NCI-H1694 (cell line): ENCODE measurements around the gene WTAP.
"Not testable (repeated sequence)": the region's sequence is repeated elsewhere in the genome, so short reads cannot be mapped to it uniquely, and the experiment has no call there.

Experiments
- DNase-seq: peaks from one replicate; lab custom pipeline; 2025; lab: John Stamatoyannopoulos, UW

WTAP gene

DNA sequence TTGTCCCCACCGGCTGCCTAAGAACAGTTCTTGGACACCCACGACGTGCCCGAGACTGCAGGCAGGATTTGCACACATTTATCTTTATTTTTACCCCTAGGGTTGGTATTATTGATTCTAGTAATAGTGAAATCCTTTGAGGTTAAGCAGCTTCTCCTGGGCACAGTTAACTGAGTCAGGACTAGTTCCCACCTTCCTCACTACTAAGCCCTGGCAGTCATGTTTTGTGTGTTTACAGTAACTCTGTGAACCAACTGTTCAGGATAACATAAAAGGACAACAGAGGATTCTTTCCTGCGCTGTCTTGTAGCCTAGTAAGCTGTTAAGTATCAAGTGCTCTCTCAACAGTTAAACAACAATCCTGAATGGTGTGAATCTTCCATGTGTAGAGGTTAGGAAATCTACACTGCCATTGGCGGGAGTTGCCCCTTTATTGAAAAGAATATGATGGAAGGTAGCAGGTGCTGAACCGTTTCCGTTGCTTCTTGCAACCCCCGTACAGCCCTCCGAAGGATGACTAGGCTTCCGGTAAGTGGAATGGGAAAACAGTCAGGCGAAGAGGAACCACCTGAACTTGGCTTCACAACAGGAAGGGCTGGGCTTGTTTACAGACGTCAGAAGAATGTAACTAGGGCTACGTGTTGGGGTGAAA, 33.3 kb upstream of the WTAP start:
- DNase-seq, result no peak

DNA sequence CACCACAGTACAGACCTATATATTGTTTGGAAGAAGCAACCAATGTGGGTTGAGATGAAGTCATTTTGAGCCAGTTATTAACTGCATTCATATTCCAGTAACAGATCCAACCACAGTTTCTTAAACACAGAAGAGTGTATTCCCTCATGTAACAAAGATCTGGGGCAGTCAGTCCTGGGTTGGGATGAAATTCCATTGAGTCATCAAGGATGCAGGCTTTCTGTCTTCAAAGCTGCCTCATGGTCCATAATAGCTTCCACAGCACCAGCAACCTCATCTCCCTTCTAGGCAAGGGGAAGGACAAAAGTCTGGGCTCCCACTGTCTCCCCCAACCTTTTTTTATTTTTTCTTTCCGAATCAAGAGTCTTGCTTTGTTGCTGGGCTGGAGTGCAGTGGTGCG, 31.3 kb upstream of the WTAP start:
- no peak for DNase-seq

DNA sequence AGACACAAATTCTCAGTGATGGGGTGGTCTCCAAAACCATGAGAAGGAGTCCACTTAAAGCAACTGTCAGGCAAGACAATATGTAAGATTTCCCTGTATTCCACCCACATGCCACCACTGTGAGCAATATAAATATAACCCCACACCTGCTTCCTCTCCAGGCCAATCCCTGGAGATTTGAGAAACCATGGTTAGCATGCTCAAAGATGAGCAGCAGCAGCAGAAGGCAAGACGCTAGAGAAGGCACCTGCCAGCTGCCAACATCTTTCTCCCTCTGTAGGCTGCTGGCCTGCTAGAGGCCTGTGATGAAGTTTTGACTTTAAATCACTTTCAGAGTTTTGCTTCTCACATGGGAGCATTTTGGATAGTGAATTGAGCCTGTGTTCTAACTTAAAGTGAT, 26.3 kb upstream of the WTAP start:
- DNase-seq, result no peak

DNA sequence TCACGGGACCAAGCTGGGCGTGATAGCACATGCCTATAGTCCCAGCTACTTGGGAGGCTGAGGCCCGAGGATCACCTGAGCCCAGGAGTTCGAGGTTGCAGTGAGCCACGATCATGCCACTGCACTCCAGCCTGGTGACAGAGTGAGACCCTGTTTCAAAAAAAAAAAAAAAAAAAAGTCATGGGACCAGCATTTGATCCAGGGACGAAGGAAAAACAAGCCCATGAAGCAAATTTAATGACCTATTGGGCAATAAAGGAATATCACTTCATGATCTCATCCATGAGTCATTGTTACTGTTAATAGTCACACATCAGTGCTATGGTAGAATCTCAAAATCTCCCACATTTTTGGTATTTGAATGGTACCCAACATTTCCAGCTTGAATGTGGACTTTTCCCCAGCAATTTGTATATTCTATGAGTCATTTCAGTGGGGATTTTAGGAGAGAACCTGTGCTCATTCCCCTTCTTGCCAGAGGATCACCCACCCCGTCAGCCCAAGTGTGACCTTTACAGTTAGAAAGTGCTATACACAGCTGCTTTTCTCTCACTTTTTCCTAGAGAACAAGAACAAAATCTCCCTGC, 25.8 kb upstream of the WTAP start:
- DNase-seq, result no peak

DNA sequence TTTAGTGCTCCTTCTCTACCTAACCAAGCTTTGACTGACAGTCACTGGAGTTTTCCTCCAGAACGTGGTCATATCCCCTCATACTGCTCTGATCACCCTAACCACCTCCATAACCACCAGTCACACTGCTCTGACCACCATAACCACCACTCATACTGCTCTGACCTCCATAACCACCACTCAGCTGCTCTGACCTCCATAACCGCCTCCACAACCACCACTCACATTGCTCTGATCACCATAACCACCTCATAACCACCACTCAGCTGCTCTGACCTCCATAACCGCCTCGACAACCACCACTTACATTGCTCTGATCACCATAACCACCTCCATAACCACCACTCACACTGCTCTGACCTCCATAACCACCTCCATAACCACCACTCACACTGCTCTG, 16.7 kb upstream of the WTAP start:
- DNase-seq, result not testable (repeated sequence)

DNA sequence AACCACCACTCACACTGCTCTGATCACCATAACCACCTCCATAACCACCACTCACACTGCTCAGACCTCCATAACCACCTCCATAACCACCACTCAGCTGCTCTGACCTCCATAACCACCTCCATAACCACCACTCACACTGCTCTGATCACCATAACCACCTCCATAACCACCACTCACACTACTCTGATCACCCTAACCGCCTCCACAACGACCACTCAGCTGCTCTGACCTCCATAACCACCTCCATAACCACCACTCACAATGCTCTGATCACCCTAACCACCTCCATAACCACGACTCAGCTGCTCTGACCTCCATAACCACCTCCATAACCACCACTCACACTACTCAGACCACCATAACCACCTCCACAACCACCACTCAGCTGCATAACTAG, 14.9 kb upstream of the WTAP start:
- DNase-seq, result not testable (repeated sequence)

DNA sequence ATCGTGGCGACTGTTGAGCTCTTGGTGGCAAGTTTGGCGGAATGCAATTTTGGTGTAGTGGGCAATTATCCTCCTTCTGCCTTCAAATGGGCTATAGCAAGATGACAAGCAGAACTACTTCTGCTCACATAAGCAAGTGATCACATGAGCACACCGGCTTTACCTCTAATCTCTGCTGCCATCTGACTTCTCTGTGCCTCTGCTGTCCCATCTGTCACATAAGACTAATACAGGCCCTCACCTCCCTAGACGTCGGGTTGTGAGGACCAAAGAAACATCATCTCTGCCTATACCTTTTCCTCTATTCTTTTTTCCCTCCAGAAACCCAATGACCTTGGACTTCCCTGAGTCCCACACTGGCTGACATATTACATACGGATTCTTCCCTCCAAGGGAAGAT, 13.3 kb upstream of the WTAP start:
- DNase-seq, result no peak

DNA sequence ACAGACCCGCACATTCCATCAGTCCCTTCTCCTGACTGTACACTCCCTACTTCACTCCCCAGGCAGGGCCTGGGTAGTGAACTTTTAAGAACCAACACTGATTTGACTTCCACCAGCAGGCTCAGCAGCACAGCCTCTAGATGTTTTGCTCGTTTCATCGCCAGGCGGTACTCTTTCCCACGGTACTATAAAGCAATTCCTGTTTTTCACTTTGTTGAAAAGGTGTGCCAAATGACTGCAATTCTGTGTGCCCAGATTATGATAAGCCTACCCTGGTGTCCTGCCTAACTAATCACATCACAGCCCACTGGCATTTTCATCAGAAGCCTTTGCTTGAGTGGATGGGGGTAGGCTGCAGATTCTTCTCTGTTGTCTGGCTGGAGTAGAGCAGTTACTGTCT, 12.9 kb upstream of the WTAP start:
- DNase-seq, result no peak

DNA sequence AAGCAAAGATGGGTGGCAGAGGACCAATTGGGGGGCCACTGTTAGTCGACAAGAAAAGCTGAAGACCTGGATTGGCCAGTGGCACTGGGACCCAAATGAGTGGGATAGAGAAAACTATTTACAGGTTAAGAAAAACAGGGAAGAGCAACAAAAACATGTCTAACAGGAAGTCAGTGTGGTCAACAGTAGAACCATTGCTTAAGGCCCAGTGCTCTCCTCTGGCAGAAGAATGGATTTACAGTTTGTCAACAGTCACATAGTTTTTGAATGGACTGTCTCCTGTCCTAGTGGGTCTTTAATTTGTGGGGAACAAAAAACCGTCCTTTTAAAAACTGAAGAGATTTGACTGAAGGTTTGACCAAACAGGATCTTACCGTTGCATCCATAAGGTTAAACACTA, 12.1 kb upstream of the WTAP start:
- no peak for DNase-seq

DNA sequence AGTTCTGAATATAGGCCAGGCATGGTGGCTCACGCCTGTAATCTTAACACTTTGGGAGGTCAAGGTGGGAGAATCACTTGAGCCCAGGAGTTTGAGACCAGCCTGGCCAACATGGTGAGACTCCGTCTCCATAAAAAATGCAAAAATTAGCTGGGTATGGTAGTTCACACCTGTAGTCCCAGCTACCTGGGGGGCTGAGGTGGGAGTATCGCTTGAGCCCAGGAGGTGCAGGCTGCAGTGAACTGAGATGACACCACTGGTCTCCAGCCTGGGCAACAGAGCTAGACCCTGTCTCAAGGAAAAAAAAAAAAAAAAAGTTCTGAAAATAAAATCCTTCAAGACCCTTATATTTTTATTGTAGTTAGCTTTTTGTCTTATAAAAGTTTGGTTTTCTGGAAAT, 11.7 kb upstream of the WTAP start:
- no peak for DNase-seq

DNA sequence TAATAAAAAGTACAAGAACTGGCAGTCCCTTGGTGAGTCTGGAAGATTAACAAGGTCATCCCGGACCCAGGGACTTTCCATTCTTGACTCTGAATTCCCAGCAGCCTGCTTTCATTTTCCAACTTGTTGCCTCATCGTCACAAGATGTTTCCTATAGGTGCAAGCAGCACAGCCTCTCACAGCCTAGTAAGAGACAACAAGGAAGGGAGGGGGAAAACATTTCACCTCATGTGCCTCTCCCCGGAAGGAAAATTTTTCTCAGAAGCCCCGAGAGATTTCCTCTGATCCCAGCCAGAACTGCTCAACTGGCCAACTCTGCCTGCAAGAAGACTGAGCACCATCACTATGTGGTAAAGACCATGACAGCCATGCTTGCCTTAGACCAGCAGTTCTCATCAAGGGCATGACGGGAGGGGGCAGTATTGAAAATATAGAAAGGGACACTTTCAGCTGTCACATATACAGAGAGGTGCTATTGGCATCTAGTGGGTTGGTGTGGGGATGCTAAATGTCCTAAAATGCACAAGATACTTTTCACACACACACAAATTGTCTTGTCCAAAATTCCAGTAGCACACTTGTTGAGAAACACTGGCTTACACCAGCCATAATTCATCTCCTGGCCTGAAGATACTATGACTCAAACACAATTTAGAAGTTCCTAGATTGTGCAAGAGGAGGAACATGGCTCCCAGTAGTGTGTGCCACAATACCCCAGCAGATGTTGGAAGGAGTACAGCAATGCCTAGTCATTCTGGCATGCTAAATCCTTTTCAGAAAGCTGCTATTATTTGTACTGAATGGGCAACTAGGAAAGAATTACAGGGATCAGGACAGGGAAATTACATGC, 10.8 kb upstream of the WTAP start:
- DNase-seq, result peak; percentile 14

DNA sequence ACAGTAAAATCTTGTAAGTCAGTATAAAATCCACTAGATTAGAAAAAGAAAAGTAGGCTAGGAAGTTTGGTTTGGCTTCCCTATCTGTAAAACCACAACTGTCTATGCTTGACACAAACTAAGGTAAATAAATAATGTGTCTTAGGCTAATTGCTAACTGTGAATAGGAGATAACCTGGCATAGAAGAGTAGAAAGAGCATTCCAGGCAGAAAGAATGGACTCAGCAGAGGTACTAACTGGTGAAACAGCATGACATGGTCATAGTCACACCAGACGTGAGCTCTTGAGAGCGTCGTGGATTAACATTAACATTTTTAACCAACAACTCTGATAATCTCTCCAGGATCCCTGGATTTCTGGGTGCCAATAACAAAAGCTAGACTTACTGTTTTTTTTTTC, 8.7 kb upstream of the WTAP start:
- DNase-seq, result no peak

DNA sequence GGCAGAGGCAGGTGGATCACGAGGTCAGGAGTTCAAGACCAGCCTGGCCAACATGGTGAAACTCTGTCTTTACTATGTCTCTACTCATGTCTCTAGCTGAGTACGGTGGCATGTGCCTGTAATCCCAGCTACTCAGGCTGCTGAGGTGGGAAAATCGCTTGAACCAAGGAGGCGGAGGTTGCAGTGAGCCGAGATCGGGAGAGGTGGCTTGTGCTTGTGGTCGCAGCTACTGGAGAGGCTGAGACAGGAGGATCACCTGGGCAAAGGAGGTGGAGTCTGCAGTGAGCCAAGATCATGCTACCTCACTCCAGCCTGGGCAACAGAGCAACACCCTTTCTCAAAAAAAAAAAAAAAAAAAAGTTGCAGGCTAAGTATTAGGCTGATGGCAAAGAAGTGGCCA, 8.0 kb upstream of the WTAP start:
- no peak for DNase-seq

DNA sequence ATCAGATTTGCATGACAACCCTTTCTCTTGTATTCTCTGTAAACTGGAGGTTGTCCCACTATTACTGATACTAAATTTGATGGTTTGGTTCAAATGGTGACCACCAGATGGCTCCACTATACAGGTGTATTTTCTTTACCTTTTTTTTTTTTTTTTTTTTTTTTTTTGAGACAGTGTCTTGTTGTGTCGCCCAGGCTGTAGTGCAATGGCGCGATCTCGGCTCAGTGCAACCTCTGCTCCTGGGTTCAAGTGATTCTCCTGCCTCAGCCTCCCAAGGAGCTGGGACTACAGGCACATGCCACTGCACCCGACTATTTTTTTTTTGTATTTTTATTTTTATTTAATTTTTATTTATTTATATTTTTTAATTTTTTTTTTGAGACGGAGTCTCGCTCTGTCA, 6.6 kb upstream of the WTAP start:
- DNase-seq, result no peak

DNA sequence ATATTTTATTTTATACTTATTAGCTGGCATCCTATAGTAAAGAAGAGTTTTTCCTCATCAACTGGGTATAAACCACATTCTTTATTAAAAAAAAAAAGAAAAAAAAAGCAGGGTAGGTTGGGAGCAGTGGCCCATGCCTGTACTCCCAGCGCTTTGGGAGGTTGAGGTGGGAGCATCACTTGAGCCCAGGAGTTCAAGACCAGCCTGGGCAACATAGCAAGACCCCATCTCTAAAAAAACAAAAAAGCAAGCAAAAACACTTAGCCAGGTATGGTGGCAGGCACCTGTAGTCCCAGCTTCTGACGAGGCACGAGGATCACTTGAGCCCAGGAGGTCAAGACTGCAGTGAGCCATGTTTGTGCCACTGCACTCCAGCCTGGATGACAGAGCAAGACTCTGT, 5.3 kb upstream of the WTAP start:
- not testable (repeated sequence) for DNase-seq

DNA sequence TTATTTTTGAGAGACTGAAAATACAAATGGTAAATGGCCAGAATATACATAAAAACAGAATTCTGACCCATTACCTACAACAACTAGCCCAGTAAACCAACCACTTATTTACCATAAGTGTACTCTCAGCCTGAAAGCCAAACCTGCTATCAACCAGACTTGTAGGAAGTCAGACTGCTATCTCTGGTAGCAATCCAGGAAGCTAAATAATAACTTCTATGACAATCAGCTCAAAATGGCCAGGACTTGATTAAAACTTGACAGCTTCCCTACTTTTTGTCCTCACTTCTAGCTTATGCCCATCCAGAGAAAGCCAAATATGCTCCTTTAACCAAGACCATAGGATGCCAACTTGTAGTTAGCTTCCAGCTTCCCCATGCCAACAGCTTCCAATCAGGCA, 4.7 kb upstream of the WTAP start:
- no peak for DNase-seq

DNA sequence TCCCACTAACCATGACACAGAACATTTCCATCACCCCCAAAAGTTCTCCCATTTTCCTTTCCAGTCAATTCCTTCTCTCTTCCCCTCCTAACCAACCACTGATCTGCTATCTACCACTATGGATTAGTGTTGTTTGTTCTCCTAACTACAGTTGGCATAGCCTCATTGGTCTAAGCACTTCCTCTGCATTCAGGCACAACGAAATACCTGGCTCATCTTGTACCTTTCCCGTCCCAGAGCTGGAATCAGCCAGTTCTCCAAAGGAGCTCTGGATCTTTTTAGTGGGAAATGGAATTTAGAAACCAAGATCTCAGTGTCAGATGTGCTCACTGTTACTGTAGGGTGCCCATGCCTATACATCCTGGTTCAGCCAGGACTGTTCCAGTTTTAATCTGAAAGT, 4.0 kb upstream of the WTAP start:
- no peak for DNase-seq

DNA sequence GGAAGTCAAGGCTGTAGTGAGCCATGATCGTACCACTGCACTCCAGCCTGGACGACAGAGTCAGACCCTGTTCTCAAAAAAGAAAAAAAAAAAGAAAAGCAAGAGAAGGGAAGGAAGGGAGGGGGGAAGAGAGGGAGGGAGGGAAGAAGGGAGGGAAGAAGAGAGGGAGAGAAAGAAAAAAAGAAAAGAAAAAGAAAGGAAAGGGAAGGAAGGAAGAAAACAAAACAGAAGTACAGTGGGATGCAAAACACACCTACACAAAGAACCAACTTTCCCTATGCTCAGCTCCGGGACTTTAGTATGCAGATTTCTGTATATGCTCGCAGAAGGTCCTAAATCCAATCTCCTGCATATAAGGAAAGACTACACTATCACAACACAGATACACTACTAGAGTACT, 2.5 kb upstream of the WTAP start:
- DNase-seq, result no peak

DNA sequence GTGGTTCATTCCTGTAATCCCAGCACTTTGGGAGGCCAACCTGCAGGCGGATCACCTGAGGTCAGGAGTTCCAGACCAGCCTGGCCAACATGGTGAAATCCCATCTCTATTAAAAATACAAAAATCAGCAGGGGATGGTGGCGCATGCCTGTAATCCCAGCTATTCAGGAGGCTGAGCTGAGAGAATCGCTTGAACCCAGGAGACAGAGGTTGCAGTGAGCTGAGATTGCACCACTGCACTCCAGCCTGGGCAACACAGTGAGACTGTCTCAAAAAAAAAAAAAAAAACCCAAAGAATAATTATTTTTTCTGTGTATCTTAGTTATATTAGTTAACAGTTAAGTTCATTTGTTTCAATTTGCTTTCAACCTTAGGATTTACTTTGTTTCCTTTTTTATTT, 2.1 kb upstream of the WTAP start:
- DNase-seq, result not testable (repeated sequence)

DNA sequence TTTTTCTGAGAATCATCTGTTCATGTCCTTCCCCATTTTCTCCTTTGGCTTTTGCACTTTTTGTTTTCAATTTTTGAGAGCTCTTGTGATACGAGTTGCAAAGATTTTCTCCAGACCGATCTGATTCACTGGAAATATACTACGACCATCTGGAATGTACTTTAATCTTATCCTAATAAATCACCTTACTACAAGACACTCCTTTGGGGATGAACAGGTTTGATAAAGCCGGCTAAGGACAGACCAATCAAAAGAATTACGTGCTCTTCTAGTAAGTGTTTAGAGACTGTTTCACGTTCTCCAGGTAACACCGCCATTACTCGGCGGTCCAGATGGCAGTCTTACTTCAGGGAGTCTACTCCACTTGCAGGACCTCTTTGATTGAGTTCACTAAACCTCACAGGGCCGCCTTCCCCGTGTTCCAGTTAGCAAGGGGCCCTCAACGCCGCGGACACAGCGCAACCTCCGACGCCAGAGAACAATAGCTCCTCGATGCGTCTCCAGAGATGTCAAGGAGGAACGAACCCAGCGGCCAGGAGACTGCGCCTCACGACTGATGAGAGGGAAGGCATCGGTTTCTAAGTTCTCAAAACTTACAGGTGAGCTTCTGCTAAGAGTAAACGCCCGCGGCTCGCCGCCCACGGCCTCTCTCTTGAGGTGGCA, 920 bp upstream of the WTAP start:
- DNase-seq, result no peak

DNA sequence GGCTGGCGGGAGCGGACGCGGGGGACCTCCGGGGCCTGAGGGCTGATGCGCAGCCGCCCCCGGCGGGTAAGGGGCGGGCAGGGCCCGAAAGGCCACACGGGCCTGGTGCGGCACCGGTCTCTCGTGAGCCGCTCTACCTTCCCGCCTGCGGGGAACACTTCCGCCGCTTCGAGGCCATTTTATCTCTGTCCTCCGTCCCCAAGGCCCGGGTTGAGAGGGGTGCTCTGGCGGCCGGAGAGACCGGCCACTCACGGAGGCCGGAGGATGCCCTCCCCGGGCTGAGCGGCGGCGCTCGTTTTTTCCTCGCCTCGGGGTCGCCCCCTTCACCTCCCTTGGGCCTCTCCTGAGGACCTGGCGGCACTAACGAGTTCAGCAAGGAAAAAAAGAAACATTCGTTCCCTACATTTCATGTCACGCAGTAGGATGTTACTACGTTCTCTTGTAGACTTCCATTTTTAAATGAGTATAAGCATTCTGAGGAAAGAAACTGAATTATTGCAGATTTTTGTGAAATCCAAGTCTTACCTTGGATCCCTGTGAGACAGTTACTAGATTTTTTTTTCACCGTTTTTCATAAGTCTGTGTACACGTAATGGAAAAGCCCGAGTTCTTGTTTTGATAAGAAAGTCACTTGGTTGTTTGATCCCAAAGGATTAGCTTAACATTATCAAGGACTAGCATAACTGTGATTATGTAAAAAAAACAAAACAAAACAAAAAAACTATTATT, 575 bp downstream of the WTAP start:
- no peak for DNase-seq

DNA sequence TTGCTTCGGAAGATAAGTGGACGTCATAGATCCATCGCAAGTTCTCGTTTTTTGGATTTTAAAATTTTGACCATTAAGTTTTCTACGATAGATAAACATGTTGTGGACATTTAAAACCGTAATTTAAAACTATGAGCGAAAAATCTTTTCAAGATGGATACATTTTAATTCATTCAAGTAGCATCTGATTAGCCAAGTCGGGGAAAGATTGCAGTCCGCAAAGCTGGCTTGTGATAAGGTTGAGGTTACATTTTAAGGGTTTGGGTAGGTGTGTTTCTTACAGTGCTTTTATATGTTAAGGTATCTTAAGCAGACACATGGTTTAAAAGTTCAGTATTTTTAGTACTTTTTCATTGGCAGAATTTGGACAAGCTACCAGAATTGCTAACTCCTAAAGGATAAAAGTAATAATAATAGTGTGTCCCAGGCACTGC, 1.2 kb downstream of the WTAP start:
- DNase-seq, result no peak
